K562 (cell line): ENCODE measurements around the gene ABCD4. TPM values are rescaled to one million over a fixed set of nuclear protein-coding genes. Genes with fewer than 3 reads are reported as not detected.
A peak's percentile ranks its signal among the peaks of the same experiment; 100 is the strongest.

Experiments used
- ATAC-seq: fragments of 200-7000 bp; cut with Tn5 transposase; 3 replicates; pipeline ENCODE4 v1.9.1; 2020; ENCODE audit warnings: moderate library complexity
- Bru-seq: library from RNA; stranded (reverse); fragments of 400-500 nt; gene quantifications from one replicate; lab custom pipeline; 2021; lab: Mats Ljungman, UMichigan
- BruChase-seq, 2 experiments: library from RNA; stranded (reverse); fragments of 400-500 nt; gene quantifications; one replicate each; lab custom pipeline; 2021; lab: Mats Ljungman, UMichigan
- BruUV-seq: library from RNA; stranded (reverse); fragments of 400-500 nt; replicated peaks from 2 replicates; lab custom pipeline; 2021; lab: Mats Ljungman, UMichigan
- CTCF ChIA-PET: fragments of 300-600 bp; formaldehyde crosslinking; extraction: SDS; loops from one replicate; lab custom pipeline; 2021; ENCODE audit warnings: low intra/inter-chr PET ratio; lab: Yijun Ruan, JAX
- POLR2A ChIA-PET: fragments of 300-600, 350-650 bp; sonication (Branson Sonifier 250); formaldehyde crosslinking; extraction: SDS; loops from one replicate; lab custom pipeline; 2021; ENCODE audit warnings: antibody characterized with exemption, inconsistent platforms; lab: Yijun Ruan, JAX
- DNase-seq, 4 experiments: peaks; one replicate each; pipeline versions ENCODE4 v3.0.0 to v3.0.0-alpha.2; 2011 to 2018; ENCODE audit warnings: low spot score in 3 of 4, mixed read lengths in 3 of 4; ENCODE audit errors: extremely low read depth in 1 of 4
- FAIRE-seq: peaks from 2 replicates; lab custom pipeline; 2011; peaks lifted over from hg19 to GRCh38; lab: Jason Lieb, UNC
- H2AFZ ChIP-seq: 2 replicates; pipeline ENCODE4 v1.6.0; 2011; ENCODE audit warnings: low read depth, low read length, control low read depth, inconsistent platforms
- H3K27ac ChIP-seq: fragments of 200-600 bp; 3 replicates; pipeline ENCODE4 v1.8.0; 2011; ENCODE audit warnings: low read depth, mild to moderate bottlenecking, control low read depth, inconsistent platforms, low read length, moderate library complexity, mixed read lengths; ENCODE audit errors: extremely low read depth
- H3K27me3 ChIP-seq, 2 experiments: fragments of 300-600 bp in 1 of 2; 2 replicates in 1 of 2; 3 replicates in 1 of 2; pipeline versions ENCODE4 v1.6.0 to v1.8.0; 2011; ENCODE audit warnings: inconsistent platforms in 2 of 2, low read length in 2 of 2, mild to moderate bottlenecking in 1 of 2, mixed read lengths in 1 of 2, moderate library complexity in 1 of 2; ENCODE audit not compliant: control insufficient read depth in 2 of 2, insufficient read depth in 2 of 2
- H3K36me3 ChIP-seq: fragments of 300-600 bp; 3 replicates; pipeline ENCODE4 v1.8.0; 2011; ENCODE audit warnings: mild to moderate bottlenecking, low read length, inconsistent platforms; ENCODE audit not compliant: control insufficient read depth, insufficient read depth
- H3K4me1 ChIP-seq, 2 experiments: fragments of 200-600 bp in 1 of 2; replicated peaks in 1 of 2; 2 replicates in 1 of 2; 3 replicates in 1 of 2; pipeline versions ENCODE4 v1.5.1 to v1.8.0; 2011; ENCODE audit warnings: inconsistent platforms in 2 of 2, low read length in 2 of 2, mild to moderate bottlenecking in 1 of 2, mixed read lengths in 1 of 2, moderate library complexity in 1 of 2; ENCODE audit not compliant: control insufficient read depth in 2 of 2, insufficient read depth in 2 of 2
- H3K4me2 ChIP-seq: 2 replicates; pipeline ENCODE4 v1.6.1; 2011; ENCODE audit warnings: low read length, control low read depth, inconsistent platforms, mixed read lengths; ENCODE audit not compliant: insufficient read depth
- H3K4me3 ChIP-seq: fragments of 200-600 bp; sonication (generic), shearing (Covaris generic); 2 replicates; pipeline ENCODE4 v1.5.1; 2016; ENCODE audit warnings: control low read depth, inconsistent platforms
- H3K79me2 ChIP-seq: fragments of 200-600 bp; 3 replicates; pipeline ENCODE4 v1.8.0; 2011; ENCODE audit warnings: low read length, inconsistent platforms; ENCODE audit not compliant: control insufficient read depth, insufficient read depth
- H3K9ac ChIP-seq, 2 experiments: 2 replicates each; pipeline versions ENCODE4 v1.6.0 to v1.6.1; 2011; ENCODE audit warnings: low read depth in 2 of 2, low read length in 2 of 2, control low read depth in 1 of 2, inconsistent platforms in 1 of 2, mild to moderate bottlenecking in 1 of 2, mixed read lengths in 1 of 2; ENCODE audit not compliant: insufficient read depth in 1 of 2
- H3K9me1 ChIP-seq: one replicate; pipeline ENCODE4 v1.6.0; 2011; ENCODE audit warnings: inconsistent platforms, mild to moderate bottlenecking, low read length, moderate library complexity; ENCODE audit not compliant: control insufficient read depth, insufficient read depth
- H3K9me3 ChIP-seq: replicated peaks from 2 replicates; pipeline ENCODE4 v1.5.1; 2011; ENCODE audit warnings: low read depth, low read length, inconsistent platforms; ENCODE audit not compliant: control insufficient read depth, insufficient read depth
- H4K20me1 ChIP-seq: replicated peaks from 2 replicates; pipeline ENCODE4 v1.6.1; 2011; ENCODE audit warnings: low read length, inconsistent platforms, mixed read lengths; ENCODE audit not compliant: control insufficient read depth, insufficient read depth
- GABPB1 ChIP-seq: sonication (generic); formaldehyde crosslinking; IDR thresholded peaks from 2 replicates; pipeline ENCODE4 v1.8.0; 2022; ENCODE audit warnings: mild to moderate bottlenecking, missing genetic modification reagents
- HCFC1 ChIP-seq: IDR thresholded peaks from 2 replicates; pipeline ENCODE4 v1.6.1; 2012; ENCODE audit warnings: low read depth, low read length, improper control_type of control experiment
- HNRNPL ChIP-seq: fragments of 200-400 bp; formaldehyde crosslinking; IDR thresholded peaks from 2 replicates; pipeline ENCODE4 v1.6.1; 2017; ENCODE audit warnings: low read depth, mild to moderate bottlenecking, low read length
- ID3 ChIP-seq, 2 experiments: fragments of 250-450 bp in 1 of 2; fragments of 450-650 bp in 1 of 2; sonication (Bioruptor Pico) in 1 of 2; IDR thresholded peaks; 2 replicates each; pipeline versions ENCODE4 v1.6.1 to v1.8.0; 2016 to 2021; ENCODE audit warnings: mild to moderate bottlenecking in 2 of 2, moderate library complexity in 2 of 2, missing compliant biosample characterization in 1 of 2, missing genetic modification characterization in 1 of 2
- MAFK ChIP-seq: IDR thresholded peaks from 2 replicates; pipeline ENCODE4 v1.6.1; 2011; ENCODE audit warnings: low read length, improper control_type of control experiment
- MCM7 ChIP-seq, 2 experiments: fragments of 450-650 bp; IDR thresholded peaks; 2 replicates each; pipeline ENCODE4 v1.6.1; 2016 to 2018
- SMARCA4 ChIP-seq: fragments of 450-650 bp; IDR thresholded peaks from 2 replicates; pipeline ENCODE4 v1.6.1; 2016
- SREBF2 ChIP-seq: sonication (generic); formaldehyde crosslinking; IDR thresholded peaks from 2 replicates; pipeline ENCODE4 v1.4.0; 2020; ENCODE audit warnings: mild to moderate bottlenecking, missing genetic modification reagents
- SRSF3 ChIP-seq: fragments of 200-400 bp; formaldehyde crosslinking; IDR thresholded peaks from 2 replicates; pipeline ENCODE4 v1.6.1; 2016; ENCODE audit warnings: mild to moderate bottlenecking, low read length, moderate library complexity; ENCODE audit not compliant: insufficient read depth
- SRSF9 ChIP-seq: fragments of 200-400 bp; formaldehyde crosslinking; IDR thresholded peaks from 2 replicates; pipeline ENCODE4 v1.6.1; 2017; ENCODE audit warnings: low read depth, low read length, borderline replicate concordance
- TCF15 ChIP-seq: fragments of 250-450 bp; sonication (Bioruptor Pico); IDR thresholded peaks from 2 replicates; pipeline ENCODE4 v1.8.0; 2022; ENCODE audit warnings: moderate library complexity, mild to moderate bottlenecking, inconsistent platforms
- ZNF280A ChIP-seq: fragments of 450-650 bp; IDR thresholded peaks from 2 replicates; pipeline ENCODE4 v1.6.1; 2018; ENCODE audit warnings: mild to moderate bottlenecking, low read depth; ENCODE audit not compliant: partially characterized antibody
- ZNF551 ChIP-seq: fragments of 250-450 bp; sonication (Bioruptor Pico); IDR thresholded peaks from 2 replicates; pipeline ENCODE4 v1.5.0; 2021; ENCODE audit warnings: mild to moderate bottlenecking, moderate library complexity
- WGBS: fragments of 100-300 bp; shearing (Covaris generic); methylation state at CpG from one replicate; pipeline ENCODE4 v1.1.6; 2016; ENCODE audit warnings: low coverage, mixed read lengths; ENCODE audit not compliant: insufficient coverage; ENCODE audit errors: missing lambda C conversion rate; 5-methylcytosine and 5-hydroxymethylcytosine counted together
- in situ Hi-C: fragments of 300-500 bp; cut with MboI; formaldehyde crosslinking; loops from 4 replicates; pipeline ENCODE4 v1.15.0; 2018; ENCODE audit warnings: inconsistent platforms, mixed read lengths
- intact Hi-C: fragments of 100-400 bp; cut with micrococcal nuclease; formaldehyde crosslinking; loops from 2 replicates; pipeline ENCODE4 v1.14.2; 2022
- long read RNA-seq, 3 experiments: library from polyadenylated mRNA in 2 of 3; library from RNA in 1 of 3; unstranded in 2 of 3; stranded (forward) in 1 of 3; transcript quantifications; one replicate each; pipeline ENCODE4 v2.0.0, GENCODE V29; 2019 to 2022
- polyA minus RNA-seq, 3 experiments: library from RNA; depleted of rRNA, polyadenylated mRNA; stranded (reverse); fragments of >200 nt; gene quantifications; 2 replicates each; pipeline ENCODE4 v1.2.3, GENCODE V29; 2011
- polyA plus RNA-seq, 8 experiments: library from polyadenylated mRNA; depleted of rRNA in 4 of 8; stranded (reverse) in 5 of 8; unstranded in 3 of 8; fragments of >200 nt; fragmentation: Nextera tagmentation in 2 of 8; fragmentation: Illumina TruSeq in 1 of 8; extraction: Ambion mirVana in 2 of 8; extraction: Trizol in 1 of 8; gene quantifications; 2 replicates each; pipeline versions ENCODE4 v1.2.1 to v1.2.3, GENCODE V29; 2011 to 2014; ENCODE audit warnings: inconsistent platforms in 1 of 8, missing spikeins in 1 of 8
- total RNA-seq, 7 experiments: library from RNA; depleted of rRNA in 6 of 7; stranded (reverse); fragments of >200 nt in 6 of 7; fragmentation: Illumina TruSeq in 2 of 7; extraction: Trizol in 2 of 7; gene quantifications; 2 replicates each; pipeline versions ENCODE4 v1.2.1 to v1.2.3, GENCODE V29; 2011 to 2021; ENCODE audit warnings: low replicate concordance in 1 of 7

ABCD4 gene
- total RNA-seq (2011; cell fraction: chromatin; rRNA removed; ENCODE audit: low replicate concordance) = 138 and 248 TPM in 2 replicates
- 114 and 119 TPM in 2 replicates for total RNA-seq (2011; cell fraction: nucleolus; rRNA removed)
- 128 and 188 TPM in 2 replicates for total RNA-seq (2011; cell fraction: nucleoplasm; rRNA removed)
- total RNA-seq (2014; rRNA removed) (13.2 and 14.8 TPM in 2 replicates), total RNA-seq (2014; rRNA removed; fragmentation: Illumina TruSeq; extraction: Trizol) (8.2 and 8.4 TPM in 2 replicates), total RNA-seq (2015; rRNA removed; fragmentation: Illumina TruSeq; extraction: Trizol) (9.5 and 11.2 TPM in 2 replicates), total RNA-seq (2021) (16.4 and 17.2 TPM in 2 replicates), polyA plus RNA-seq (2011; rRNA removed) (12.4 and 16.6 TPM in 2 replicates), polyA plus RNA-seq (2014; fragmentation: Illumina TruSeq; extraction: Trizol) (13.8 and 14.5 TPM in 2 replicates), polyA plus RNA-seq (2014; fragmentation: Nextera tagmentation; extraction: Ambion mirVana) (1 to 10 TPM; 3.5 to 5.5 TPM), polyA plus RNA-seq (2014; rRNA removed) (15.7 and 22.9 TPM in 2 replicates), polyA minus RNA-seq (2011; rRNA and poly(A)+ RNA removed) (14.6 and 15.0 TPM in 2 replicates), Bru-seq, nascent RNA (percentile 68 among the genes with signal in this experiment), BruChase-seq, experiment 1, labeled RNA remaining after a 2-hour chase (percentile 65 among the genes with signal in this experiment), BruChase-seq, experiment 2, labeled RNA remaining after a 6-hour chase (percentile 72 among the genes with signal in this experiment)
- polyA plus RNA-seq (2011; cell fraction: cytosol; rRNA removed) = 7.9 and 12.2 TPM in 2 replicates
- 109 and 125 TPM in 2 replicates for polyA plus RNA-seq (2011; cell fraction: nucleus; rRNA removed)
- 11.9 and 27.3 TPM in 2 replicates for polyA plus RNA-seq (2012)
- 7.5 and 7.9 TPM in 2 replicates for polyA minus RNA-seq (2011; cell fraction: cytosol; rRNA and poly(A)+ RNA removed)
- polyA minus RNA-seq (2011; cell fraction: nucleus; rRNA and poly(A)+ RNA removed) = 33.4 and 40.4 TPM in 2 replicates
- long read RNA-seq, experiment 1, transcript ABCD4-201 (19 exons, 3,003 nt) = major isoform, 8 of 24 reads
- long read RNA-seq, experiment 1, partial matches to known transcripts = 4 of 24 reads
- long read RNA-seq, experiment 1, other reads (novel, unspliced or antisense) = 9 of 24 reads
- long read RNA-seq, experiment 2, partial matches to known transcripts = 3 of 6 reads
- long read RNA-seq, experiment 2, other reads (novel, unspliced or antisense) = 2 of 6 reads
- long read RNA-seq, experiment 3, partial matches to known transcripts = 0 of 6 reads
- long read RNA-seq, experiment 3, other reads (novel, unspliced or antisense) = 1 of 6 reads

GRCh38 chr14:74302634-74303569 is at the start of gene ABCD4:
TSS of gene ABCD4 (minus strand) at chr14:74302934. CDS start at chr14:74302912, 22 bp downstream.
- peak within 1 kb of the TSS; percentile 57 for H3K27ac ChIP-seq
- peak within 1 kb of the TSS; percentile 84 for H3K4me2 ChIP-seq
- no peaks in the 10 kb centered on the region for H3K27me3 ChIP-seq
- H3K9me3 ChIP-seq = no peaks in the 10 kb centered on the region
- DNase-seq (peak; percentile 84 to 93 (median 85)), FAIRE-seq (peak; percentile 84), ATAC-seq (peak; percentile 99)
- H3K36me3 ChIP-seq = peaks cover 12% of the 10 kb centered on the region; the same call in 2 of the 3 replicates
- in situ Hi-C loops = no loop called here
- H3K4me1 ChIP-seq = peaks cover 0 to 7% of the 10 kb centered on the region in 2 experiments; a peak in 3 of 5 replicates
- 17% methylated on average over 50 of the region's 61 CpGs for WGBS
- H3K79me2 ChIP-seq = peaks cover 19% of the 10 kb centered on the region
- peak within 1 kb of the TSS; percentile 67 to 91 for H3K9ac ChIP-seq
- H3K9me1 ChIP-seq = no peaks in the 10 kb centered on the region
- BruUV-seq = no TSS peak
- ChIA-PET POLR2A (interaction anchor here (0.6 to 1.0 kb wide), 2 partner anchors 21 to 602 kb away, joined by 5 to 6 read pairs; no protein-coding TSS in a partner anchor), CTCF (no interaction called here)
- intact Hi-C loops = no loop called here
- peak within 1 kb of the TSS; percentile 75 for H3K4me3 ChIP-seq
- no peaks in the 10 kb centered on the region for H4K20me1 ChIP-seq
- H2AFZ ChIP-seq = peak within 1 kb of the TSS; percentile 90
- TF ChIP-seq SMARCA4 (no peak), ZNF551 (no peak), MCM7 (IDR thresholded peaks at IDR 0.05) (no peak), TCF15 (no peak), SRSF9 (no peak), SREBF2 (no peak), SRSF3 (no peak), GABPB1 (CRISPR knock-in tag) (peak; percentile 85; the same call in 1 of the 2 replicates), HCFC1 (peak; percentile 74), ZNF280A (no peak), MAFK (no peak), ID3 (CRISPR knock-in tag; IDR thresholded peaks at IDR 0.05) (no peak), ID3 (tag; IDR thresholded peaks at IDR 0.05) (0 out of 2 replicates have a peak, but pooled peaks have one; percentile 44), HNRNPL (no peak)
